DOHH2 (cell line): ENCODE data around the gene MMRN2.

ENCODE experiments used
- H3F3A ChIP-seq: fragments of 200-600 bp; sonication (generic), shearing (Covaris generic); 2 replicates; pipeline ENCODE4 v1.6.0; 2016; ENCODE audit warnings: antibody characterized with exemption, mild to moderate bottlenecking; ENCODE audit not compliant: control insufficient read depth, insufficient read depth
- H3K27ac ChIP-seq: fragments of 200-600 bp; sonication (generic); 2 replicates; pipeline ENCODE4 v1.5.1; 2014; ENCODE audit warnings: low read depth, mild to moderate bottlenecking, low read length, moderate library complexity
- H3K27me3 ChIP-seq: fragments of 200-600 bp; sonication (generic); 2 replicates; pipeline ENCODE4 v1.6.1; 2014; ENCODE audit warnings: mild to moderate bottlenecking, low read length, mixed read lengths; ENCODE audit not compliant: control insufficient read depth
- H3K36me3 ChIP-seq: fragments of 200-600 bp; sonication (generic); 2 replicates; pipeline ENCODE4 v1.6.1; 2014; ENCODE audit warnings: mild to moderate bottlenecking, low read length, moderate library complexity, mixed read lengths; ENCODE audit not compliant: control insufficient read depth
- H3K4me1 ChIP-seq: fragments of 200-600 bp; sonication (generic); 2 replicates; pipeline ENCODE4 v1.6.1; 2014; ENCODE audit warnings: mild to moderate bottlenecking, low read length, mixed read lengths; ENCODE audit not compliant: control insufficient read depth
- H3K4me2 ChIP-seq: fragments of 200-600 bp; sonication (generic); 2 replicates; pipeline ENCODE4 v1.6.0; 2014; ENCODE audit warnings: mild to moderate bottlenecking, low read length, moderate library complexity
- H3K4me3 ChIP-seq: fragments of 200-600 bp; sonication (generic); 2 replicates; pipeline ENCODE4 v1.5.1; 2014; ENCODE audit warnings: mild to moderate bottlenecking, low read length, mixed read lengths
- H3K79me2 ChIP-seq: fragments of 200-600 bp; sonication (generic); 2 replicates; pipeline ENCODE4 v1.6.1; 2014; ENCODE audit warnings: mild to moderate bottlenecking, low read length, mixed read lengths; ENCODE audit not compliant: control insufficient read depth
- H3K9me2 ChIP-seq: fragments of 200-600 bp; sonication (generic); replicated peaks from 2 replicates; pipeline ENCODE4 v1.6.1; 2014; ENCODE audit warnings: mild to moderate bottlenecking, low read length, mixed read lengths; ENCODE audit not compliant: control insufficient read depth
- H3K9me3 ChIP-seq: fragments of 200-600 bp; sonication (generic); 2 replicates; pipeline ENCODE4 v1.6.1; 2014; ENCODE audit warnings: antibody characterized with exemption, low read length, mixed read lengths; ENCODE audit not compliant: control insufficient read depth, insufficient read depth
- H4K20me1 ChIP-seq: fragments of 200-600 bp; sonication (generic); 2 replicates; pipeline ENCODE4 v1.6.0; 2014; ENCODE audit warnings: low read depth, mild to moderate bottlenecking, antibody characterized with exemption, low read length, moderate library complexity; ENCODE audit not compliant: control insufficient read depth, insufficient read depth
- EZH2phosphoT487 ChIP-seq: fragments of 200-600 bp; sonication (generic); IDR thresholded peaks from 2 replicates; pipeline ENCODE4 v1.6.1; 2017; ENCODE audit warnings: borderline replicate concordance, mild to moderate bottlenecking, antibody characterized with exemption, low read length, moderate library complexity, mixed read lengths
- TF ChIP-seq, protein P1 (sequence below): fragments of 200-600 bp; sonication (generic); IDR thresholded peaks from one replicate; pipeline ENCODE4 v1.5.1; 2014; ENCODE audit warnings: antibody characterized with exemption, mild to moderate bottlenecking, low read depth, low read length; ENCODE audit not compliant: poor library complexity, severe bottlenecking

The MMRN2 gene

DNA sequence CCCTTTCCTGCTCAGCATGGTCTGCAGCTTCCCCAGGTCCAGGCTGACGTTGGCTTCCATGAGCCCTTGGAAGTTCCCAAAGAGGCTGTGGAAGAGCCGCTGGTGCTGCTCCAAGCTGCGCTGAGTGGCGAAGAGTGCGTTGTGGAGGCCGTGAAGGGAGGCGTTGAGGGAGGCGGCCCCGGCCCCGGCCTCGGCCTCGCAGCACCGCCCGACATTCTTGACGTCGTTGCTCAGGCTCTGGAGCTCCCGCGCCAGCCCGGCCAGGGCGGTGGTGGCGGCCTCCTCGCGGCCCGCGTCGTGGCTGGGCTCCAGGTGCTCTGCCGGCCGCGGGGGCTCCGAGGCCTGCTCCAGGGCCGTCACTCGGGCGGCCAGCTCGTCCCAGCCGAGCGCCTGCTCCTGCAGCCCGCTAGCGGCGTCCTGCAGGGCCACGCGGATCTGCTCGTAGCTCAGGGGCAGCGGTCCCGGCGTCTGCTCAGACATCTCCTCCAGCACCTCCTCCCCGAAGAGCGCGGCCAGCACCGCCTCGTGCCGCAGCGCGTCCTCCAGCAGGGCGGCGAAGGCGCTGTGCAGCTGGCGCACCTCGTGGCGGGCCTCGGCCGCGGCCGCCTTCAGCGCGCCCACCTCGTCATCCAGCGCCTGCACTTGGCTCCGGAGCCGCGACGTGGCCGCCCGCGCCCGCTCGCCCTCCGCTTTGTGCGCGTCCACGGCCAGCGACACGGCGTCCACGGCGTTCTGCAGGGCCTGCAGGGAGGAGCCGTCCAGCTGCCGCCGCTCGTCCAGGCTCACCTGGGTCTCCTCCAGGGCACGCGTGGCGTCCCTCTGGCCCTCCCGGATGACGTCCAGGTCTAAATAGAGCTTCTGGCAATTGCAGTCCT, 14.7 kb downstream of the MMRN2 start:
- no peak overlapping the region for H3K4me2 ChIP-seq
- H3K4me3 ChIP-seq = no peak overlapping the region
- no peaks in the 10 kb centered on the region for H3K79me2 ChIP-seq
- no peaks in the 10 kb centered on the region for H3K36me3 ChIP-seq
- TF ChIP-seq, protein P1, sequence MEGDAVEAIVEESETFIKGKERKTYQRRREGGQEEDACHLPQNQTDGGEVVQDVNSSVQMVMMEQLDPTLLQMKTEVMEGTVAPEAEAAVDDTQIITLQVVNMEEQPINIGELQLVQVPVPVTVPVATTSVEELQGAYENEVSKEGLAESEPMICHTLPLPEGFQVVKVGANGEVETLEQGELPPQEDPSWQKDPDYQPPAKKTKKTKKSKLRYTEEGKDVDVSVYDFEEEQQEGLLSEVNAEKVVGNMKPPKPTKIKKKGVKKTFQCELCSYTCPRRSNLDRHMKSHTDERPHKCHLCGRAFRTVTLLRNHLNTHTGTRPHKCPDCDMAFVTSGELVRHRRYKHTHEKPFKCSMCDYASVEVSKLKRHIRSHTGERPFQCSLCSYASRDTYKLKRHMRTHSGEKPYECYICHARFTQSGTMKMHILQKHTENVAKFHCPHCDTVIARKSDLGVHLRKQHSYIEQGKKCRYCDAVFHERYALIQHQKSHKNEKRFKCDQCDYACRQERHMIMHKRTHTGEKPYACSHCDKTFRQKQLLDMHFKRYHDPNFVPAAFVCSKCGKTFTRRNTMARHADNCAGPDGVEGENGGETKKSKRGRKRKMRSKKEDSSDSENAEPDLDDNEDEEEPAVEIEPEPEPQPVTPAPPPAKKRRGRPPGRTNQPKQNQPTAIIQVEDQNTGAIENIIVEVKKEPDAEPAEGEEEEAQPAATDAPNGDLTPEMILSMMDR = no peak
- no peak for TF ChIP-seq EZH2phosphoT487
- no peaks in the 10 kb centered on the region for H3F3A ChIP-seq
- H3K4me1 ChIP-seq = no peaks in the 10 kb centered on the region
- H3K27ac ChIP-seq = no peak overlapping the region
- H4K20me1 ChIP-seq = no peaks in the 10 kb centered on the region
- H3K9me3 ChIP-seq = no peaks in the 10 kb centered on the region
- no peaks in the 10 kb centered on the region for H3K27me3 ChIP-seq
- no peaks in the 10 kb centered on the region for H3K9me2 ChIP-seq

DNA sequence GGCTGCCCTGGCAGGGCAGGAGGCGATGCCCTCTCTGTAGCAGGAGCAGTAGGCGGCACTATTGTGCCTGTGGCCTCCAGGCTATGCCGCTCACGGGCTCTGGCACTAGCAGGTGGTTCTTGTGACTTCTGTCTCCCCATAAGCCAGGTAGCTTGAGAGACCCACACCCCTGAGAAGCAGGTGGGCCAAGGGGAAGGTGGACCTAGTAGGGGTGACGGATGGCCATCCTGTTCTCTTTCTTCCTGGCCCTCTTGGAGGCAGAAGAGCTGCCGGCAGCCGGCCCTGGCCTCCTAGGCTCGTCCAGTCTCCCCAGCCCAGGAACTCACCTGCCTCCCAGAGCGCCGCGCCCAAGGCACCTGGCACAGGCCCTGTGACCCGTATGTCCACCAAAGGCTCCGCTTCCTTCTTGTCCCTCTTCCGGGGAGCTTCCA, 15.4 kb downstream of the MMRN2 start:
- no peaks in the 10 kb centered on the region for H3K79me2 ChIP-seq
- H3K9me3 ChIP-seq = no peaks in the 10 kb centered on the region
- no peak overlapping the region for H3K4me3 ChIP-seq
- no peaks in the 10 kb centered on the region for H3K9me2 ChIP-seq
- H3K4me1 ChIP-seq = no peaks in the 10 kb centered on the region
- H3F3A ChIP-seq = no peaks in the 10 kb centered on the region
- no peak overlapping the region for H3K4me2 ChIP-seq
- TF ChIP-seq, protein P1 = no peak
- no peak for TF ChIP-seq EZH2phosphoT487
- 0 out of 2 replicates have a peak, but pooled peaks cover 3% of the 10 kb centered on the region for H3K27me3 ChIP-seq
- no peaks in the 10 kb centered on the region for H4K20me1 ChIP-seq
- H3K27ac ChIP-seq = no peak overlapping the region
- H3K36me3 ChIP-seq = no peaks in the 10 kb centered on the region

DNA sequence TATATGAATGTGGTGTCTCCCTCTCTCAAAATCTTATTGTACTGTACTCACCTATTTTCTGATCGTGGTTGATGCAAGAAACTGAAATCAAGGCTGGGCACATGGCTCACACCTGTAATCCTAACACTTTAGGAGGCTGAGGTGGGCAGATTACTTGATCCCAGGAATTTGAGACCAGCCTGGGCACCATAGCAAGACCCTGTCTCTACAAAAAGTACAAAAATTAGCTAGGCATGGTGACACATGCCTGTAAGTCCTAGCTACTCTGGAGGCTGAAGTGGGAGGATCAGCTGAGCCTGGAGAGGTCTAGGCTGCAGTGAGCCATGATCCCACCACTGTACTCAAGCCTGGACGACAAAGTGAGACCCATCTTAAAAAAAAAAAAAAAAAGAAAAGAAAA, 16.0 kb downstream of the MMRN2 start:
- H3K27ac ChIP-seq = no peak overlapping the region

More for the DNA sequence above, 16.0 kb downstream of the MMRN2 start:
- Histone ChIP-seq H3K4me3 (no peak overlapping the region), H3K9me3 (no peaks in the 10 kb centered on the region), H3K79me2 (no peaks in the 10 kb centered on the region), H3K4me2 (no peak overlapping the region), H4K20me1 (no peaks in the 10 kb centered on the region), H3K9me2 (no peaks in the 10 kb centered on the region), H3K36me3 (no peaks in the 10 kb centered on the region), H3K4me1 (no peaks in the 10 kb centered on the region), H3F3A (no peaks in the 10 kb centered on the region), H3K27me3 (0 out of 2 replicates have a peak, but pooled peaks cover 3% of the 10 kb centered on the region)
- TF ChIP-seq EZH2phosphoT487 = no peak
- TF ChIP-seq, protein P1 = no peak
